Hematopoietic multipotent progenitor cell (in vitro differentiated cells): ENCODE data around the gene CATSPERD. TPM values are rescaled to one million over a fixed set of nuclear protein-coding genes. Genes with fewer than 3 reads are reported as not detected.
"Not testable (repeated sequence)": the region's sequence is repeated elsewhere in the genome, so short reads cannot be mapped to it uniquely, and the experiment has no call there.

Source experiments
- DNase-seq, 3 donors: peaks; one replicate each; pipeline ENCODE4 v3.0.0-alpha.2; 2011 to 2015; ENCODE audit warnings: low read depth in 2 of 3, low spot score in 2 of 3
- total RNA-seq: library from RNA; depleted of rRNA; stranded (reverse); fragments of >200 nt; gene quantifications from one replicate; pipeline ENCODE4 v1.2.3, GENCODE V29; 2012

CATSPERD gene
- total RNA-seq, 1 donor = not detected

DNA sequence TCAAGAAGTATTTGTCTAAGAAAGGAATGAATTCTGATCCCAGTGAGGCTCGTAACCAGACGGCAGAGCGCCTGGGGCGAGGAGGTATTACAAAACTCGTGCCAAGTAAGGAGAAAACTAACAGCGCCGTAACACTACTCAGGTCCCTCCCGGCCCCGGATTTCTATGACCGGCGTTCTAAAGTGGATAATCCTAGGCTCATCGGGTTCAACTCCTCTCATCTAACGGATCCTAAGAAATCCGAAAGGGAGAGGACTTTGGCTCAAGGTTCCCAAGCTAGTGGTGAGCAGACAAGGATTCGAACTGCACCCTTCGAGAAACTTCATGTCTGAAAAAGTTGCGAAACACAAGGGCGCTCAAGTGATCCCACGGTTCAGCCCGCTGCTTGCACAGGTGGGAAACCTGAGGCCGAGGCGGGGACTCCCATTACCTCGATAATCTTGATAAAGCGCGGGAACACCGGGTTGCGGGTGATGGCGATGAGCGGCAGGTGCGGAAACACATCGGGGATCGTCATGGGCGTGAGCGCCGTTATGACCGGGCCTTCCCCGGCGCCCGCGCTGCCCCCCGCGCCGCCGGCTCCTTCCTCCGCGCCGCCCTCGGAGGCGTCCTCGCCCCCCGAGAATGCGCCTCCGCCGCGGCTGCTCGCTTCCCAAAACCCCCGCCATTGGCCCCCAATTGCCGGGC, 1.0 kb upstream of the CATSPERD start:
- peak in 1 of 3 donors; percentile 11 for DNase-seq

DNA sequence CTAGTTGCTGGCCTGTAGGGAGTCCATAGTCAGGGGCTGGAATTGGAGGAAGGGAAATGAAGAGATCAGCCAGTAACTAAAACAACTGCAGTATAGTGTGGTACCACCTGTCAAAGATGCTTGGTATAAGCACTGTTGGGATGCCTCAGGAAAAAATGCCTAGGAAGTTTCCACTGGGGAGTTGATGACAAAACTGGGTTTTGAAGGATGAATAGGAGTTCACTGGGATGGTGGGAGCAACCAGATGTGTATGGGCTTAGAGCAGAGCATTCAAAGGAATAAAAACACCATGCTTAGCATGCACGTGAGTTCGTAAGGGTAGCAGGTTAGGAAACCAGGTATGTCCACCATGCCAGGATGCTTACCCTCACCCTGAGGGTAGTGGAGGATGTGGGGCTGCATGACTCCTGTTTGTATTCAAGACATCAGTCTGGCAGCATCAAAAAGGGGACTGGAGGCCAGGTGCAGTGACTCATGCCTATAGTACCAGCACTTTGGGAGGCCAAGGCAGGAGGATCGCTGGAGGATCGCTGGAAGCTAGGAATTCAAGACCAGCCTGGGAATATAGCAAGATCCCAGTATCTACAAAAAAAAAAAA, 7.1 kb downstream of the CATSPERD start:
- DNase-seq = no peak

DNA sequence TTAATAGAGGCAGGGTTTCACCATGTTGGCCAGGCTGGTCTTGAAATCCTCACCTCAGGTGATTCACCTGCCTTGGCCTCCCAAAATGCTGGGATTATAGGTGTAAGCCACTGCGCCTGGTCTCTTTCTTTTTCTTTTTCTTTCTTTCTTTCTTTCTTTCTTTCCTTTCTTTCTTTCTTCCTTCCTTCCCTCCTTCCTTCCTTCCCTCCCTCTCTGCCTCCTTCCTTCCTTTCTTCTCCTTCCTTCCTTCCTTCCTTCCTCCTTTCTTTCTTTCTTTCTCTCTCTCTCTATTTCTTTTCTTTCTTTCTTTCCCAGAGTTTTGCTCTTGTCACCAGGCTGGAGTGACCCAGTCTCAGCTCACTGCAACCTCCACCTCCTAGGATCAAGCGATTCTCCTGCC, 12.7 kb downstream of the CATSPERD start:
- not testable (repeated sequence) for DNase-seq

DNA sequence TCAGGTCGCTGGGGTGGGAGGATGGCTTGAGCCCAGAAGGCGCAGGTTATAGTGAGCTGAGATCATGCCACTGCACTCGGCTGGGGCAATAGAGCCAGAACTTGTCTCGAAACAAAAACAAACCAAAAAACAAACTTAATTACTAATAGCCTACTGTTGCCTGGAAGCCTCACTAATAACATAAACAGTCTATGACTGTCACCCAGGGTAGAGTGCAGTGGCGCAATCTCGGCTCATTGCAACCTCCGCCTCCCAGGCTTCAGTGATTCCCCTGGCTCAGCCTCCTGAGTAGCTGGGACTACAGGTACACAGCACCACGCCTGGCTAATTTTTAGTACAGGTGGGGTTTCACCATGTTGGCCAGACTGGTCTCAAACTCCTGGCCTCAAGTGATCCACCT, 18.0 kb downstream of the CATSPERD start:
- DNase-seq = no peak

DNA sequence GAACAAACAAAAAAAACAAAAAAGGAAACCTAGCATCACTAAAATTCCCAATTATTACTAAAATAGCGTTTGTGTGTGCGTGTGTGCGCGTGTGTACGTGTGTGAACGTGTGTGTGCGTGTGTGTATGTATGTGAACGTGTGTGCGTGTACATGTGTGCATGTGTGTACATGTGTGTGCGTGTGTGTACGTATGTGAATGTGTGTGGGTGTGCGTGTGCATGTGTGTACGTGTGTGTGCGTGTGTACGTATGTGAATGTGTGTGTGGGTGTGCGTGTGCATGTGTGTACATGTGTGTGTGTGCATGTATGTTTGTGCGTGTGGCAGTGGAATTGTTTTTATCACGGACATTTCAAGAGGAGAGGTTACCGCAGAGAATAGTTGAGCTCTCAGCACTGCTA, 21.6 kb downstream of the CATSPERD start:
- DNase-seq = no peak

GRCh38 chr19:5743630-5744029, 23.2 kb downstream of the CATSPERD start:
- no peak for DNase-seq

GRCh38 chr19:5744999-5745398, 24.6 kb downstream of the CATSPERD start:
- DNase-seq = not testable (repeated sequence)

DNA sequence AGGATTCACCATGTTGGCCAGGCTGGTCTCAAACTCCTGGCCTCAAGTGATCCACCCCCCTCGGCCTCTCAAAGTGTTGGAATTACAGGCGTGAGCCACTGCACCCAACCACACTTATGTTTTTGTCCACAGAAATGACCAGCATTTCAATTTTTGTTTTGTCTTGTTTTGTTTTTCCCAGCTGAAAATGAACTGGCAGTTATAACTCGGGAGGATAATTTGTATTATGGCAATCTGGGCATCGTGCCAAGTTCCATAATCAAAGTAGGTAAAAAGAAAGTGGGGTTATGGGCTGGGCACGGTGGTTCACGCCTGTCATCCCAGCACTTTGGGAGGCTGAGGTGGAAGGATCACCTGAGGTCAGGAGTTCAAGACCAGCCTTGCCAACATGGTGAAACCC, 28.5 kb downstream of the CATSPERD start:
- not testable (repeated sequence) for DNase-seq

DNA sequence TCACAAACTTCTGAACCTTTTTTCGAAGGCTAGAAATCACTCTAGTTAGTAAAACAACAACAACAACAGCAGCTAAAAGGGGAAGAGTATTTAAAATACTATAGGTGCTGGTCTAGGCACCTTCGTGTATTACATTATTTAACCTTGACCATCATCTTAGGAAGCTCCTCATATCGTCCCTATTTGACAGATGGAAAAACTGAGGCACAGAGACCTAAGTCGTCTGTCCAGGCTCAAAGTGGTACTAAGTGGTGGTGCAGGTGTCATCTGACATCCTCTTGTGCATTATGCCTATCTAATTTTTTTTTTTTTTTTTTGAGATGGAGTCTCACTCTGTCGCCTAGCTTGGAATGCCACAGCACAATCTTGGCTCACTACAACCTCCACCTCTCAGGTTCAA, 29.1 kb downstream of the CATSPERD start:
- DNase-seq = no peak

- no peak for DNase-seq
Observed at GRCh38 chr19:5751709-5752108, 31.3 kb downstream of the CATSPERD start.

DNA sequence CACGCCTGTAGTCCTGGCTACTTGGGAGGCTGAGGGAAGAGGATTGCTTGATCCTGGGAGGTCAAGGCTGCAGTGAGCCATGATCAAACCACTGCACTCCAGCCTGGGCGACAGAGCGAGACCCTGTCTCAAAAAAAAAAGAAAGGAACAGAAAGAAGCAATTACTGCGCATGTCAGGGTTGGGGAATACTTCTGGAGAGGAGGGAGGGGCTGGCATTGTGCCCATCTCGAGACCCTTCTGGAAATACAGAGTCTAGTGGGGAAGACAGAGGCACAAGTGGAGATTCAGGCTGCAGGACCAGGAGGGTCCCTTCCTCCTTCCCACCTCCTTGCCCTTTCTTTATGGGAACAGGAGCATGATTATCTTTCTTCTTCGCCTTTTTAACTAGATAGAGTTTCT, 33.3 kb downstream of the CATSPERD start:
- no peak for DNase-seq

GRCh38 chr19:5762608-5763217, 42.3 kb downstream of the CATSPERD start:
- DNase-seq = no peak

- no peak for DNase-seq
Observed at GRCh38 chr19:5765220-5765619, 44.8 kb downstream of the CATSPERD start.

DNA sequence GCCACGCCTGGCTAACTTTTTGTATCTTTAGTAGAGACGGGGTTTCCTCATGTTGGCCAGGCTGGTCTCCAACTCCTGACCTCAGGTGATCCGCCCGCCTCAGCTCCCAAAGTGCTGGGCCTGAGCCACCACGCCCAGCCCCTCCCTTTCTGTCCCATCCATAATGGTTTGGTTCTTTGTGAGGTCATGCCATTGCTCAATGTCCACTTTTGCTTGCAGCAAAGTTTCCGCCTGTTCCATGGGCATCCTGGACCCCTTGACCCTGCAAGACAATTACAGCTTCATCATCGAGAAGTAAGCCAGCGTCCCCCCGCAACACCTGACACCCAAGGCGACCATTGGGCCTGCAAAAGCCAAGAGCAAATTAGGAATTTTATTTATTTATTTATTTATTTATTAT, 47.5 kb downstream of the CATSPERD start:
- no peak for DNase-seq

DNA sequence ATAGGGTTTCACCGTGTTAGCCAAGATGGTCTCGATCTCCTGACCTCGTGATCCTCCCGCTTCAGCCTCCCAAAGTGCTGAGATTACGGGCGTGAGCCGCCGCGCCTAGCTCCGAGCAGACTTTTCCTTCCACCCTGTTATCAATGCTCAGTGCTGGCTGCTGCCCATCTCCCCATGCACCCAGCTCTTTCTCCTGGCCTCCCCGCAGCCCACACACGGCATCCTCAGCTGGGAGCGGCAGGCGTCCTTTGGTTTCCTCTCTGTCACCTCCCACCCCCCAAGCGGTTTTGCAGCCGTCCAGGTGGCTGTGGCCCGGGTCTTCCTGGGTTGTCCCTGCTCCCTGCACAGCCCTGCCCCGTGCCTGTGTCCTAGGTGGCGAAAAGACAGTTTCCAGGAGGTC, 52.0 kb downstream of the CATSPERD start:
- no peak for DNase-seq

DNA sequence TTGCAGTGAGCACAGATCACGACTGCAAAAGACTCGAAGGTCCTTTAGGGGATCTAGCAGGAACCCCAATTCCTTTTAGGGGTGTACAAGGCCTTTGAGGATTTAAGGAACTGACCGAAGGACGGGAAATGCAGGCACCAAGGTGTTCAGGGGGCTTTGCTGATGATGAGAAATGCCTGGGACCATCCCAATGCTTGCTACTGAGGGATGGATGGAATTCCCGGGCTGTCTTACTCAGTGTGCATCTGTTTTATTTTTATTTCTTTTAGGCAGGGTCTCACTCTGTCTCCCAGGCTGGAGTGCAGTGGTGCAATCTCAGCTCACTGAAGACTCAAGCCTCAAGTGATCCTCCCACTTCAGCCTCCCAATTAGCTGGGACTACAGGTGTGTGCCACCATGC, 52.8 kb downstream of the CATSPERD start:
- DNase-seq = no peak

DNA sequence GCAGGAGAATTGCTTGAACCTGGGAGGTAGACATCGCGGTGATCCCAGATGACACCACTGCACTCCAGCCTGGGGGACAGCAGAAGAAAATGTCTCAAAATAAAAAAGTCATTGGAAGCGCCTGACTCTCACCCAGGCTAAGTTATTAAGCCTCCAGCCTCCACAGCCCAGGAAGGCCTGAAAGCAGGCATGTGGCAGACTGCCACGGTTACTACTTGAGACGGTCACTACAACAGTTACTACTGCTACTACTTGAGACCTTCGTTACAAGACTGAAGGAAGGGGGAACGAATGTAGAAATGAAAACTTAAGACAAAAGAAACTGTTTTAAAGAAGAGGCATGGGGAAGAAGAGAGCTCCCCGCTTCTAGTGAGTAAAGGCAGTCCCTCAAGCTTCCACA, 54.5 kb downstream of the CATSPERD start:
- no peak for DNase-seq

DNA sequence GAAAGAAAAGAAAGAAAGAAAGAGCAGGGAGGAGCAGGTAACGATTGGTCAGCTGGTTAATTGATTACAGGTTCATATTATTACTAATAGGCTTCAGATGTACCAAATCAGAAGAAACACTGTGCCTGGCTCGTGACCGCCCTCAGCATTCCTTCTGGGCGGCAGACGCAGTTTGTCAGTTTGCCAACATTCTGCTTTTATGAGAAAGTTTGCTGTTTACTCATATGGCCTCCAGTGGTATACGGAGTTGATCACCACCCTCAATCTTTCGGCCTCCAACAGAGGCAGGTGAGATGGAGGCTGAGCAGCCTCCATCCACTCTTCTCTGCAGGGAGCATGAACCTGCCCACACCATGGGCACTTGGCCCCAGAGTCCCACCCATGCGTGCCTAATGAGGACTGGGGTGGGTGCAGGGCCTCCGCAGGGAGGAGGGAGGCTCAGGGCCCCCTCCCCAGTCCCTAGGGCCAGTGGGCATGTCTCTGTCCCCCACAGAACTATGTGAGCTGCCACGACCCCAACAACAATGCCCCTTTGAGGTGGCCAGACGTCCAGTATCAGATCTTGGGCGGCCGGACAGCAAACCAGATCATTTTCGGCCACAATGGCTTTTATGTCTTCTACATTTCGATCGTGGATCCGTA, 55.4 kb downstream of the CATSPERD start:
- DNase-seq = no peak

DNA sequence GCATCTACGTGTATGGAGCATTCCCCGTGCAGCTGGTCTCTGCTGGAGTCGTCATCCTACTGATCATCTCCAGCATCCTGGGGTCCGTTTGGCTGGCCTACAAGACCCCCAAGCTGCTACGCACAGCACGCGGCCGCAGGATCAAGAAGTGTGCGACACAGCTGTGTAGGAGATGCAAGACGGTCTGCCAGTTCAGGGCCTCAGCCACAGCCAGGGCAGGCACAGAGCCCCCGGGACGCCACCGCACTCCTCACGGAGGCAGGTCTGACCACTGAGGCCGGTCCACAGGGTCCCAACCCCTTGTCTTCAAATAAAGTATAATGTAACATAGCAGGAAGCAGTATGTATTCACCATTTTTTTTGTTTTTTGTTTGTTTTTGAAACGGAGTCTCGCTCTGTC, 58.0 kb downstream of the CATSPERD start:
- DNase-seq = no peak

DNA sequence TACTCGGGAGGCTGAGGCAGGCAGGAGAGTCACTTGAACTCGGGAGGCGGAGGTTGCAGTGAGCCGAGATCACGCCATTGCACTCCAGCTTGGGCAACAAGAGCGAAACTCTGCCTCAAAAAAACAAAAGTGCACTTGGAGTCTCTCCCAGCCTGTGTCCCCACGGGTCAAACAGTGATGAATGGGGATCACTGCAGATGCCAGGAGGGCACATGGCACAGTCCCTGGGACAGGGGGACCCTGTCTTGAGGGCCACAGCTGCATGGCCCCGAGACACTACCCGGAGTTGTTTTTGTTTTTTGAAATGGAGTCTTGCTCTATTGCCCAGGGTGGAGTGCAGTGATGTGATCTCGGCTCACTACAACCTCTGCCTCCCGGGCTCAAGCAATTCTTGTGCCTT, 60.5 kb downstream of the CATSPERD start:
- DNase-seq = not testable (repeated sequence)

- no peak for DNase-seq
Observed at GRCh38 chr19:5782322-5782721, 61.9 kb downstream of the CATSPERD start.
